Activated CD8-positive, alpha-beta memory T cell treated with anti-CD3 and anti-CD28 coated beads, Interleukin-2, amount 50 U/mL, for 1 hour (primary cell): ENCODE measurements around the gene ACAP3.
"Not testable (repeated sequence)": the region's sequence is repeated elsewhere in the genome, so short reads cannot be mapped to it uniquely, and the experiment has no call there.

Source experiments
- DNase-seq: peaks from one replicate; pipeline ENCODE4 v3.0.0-alpha.2; 2020; ENCODE audit errors: extremely low read depth

Gene ACAP3

GRCh38 chr1:1330366-1331067 is 22.8 kb upstream of the ACAP3 start:
- DNase-seq = no peak

DNA sequence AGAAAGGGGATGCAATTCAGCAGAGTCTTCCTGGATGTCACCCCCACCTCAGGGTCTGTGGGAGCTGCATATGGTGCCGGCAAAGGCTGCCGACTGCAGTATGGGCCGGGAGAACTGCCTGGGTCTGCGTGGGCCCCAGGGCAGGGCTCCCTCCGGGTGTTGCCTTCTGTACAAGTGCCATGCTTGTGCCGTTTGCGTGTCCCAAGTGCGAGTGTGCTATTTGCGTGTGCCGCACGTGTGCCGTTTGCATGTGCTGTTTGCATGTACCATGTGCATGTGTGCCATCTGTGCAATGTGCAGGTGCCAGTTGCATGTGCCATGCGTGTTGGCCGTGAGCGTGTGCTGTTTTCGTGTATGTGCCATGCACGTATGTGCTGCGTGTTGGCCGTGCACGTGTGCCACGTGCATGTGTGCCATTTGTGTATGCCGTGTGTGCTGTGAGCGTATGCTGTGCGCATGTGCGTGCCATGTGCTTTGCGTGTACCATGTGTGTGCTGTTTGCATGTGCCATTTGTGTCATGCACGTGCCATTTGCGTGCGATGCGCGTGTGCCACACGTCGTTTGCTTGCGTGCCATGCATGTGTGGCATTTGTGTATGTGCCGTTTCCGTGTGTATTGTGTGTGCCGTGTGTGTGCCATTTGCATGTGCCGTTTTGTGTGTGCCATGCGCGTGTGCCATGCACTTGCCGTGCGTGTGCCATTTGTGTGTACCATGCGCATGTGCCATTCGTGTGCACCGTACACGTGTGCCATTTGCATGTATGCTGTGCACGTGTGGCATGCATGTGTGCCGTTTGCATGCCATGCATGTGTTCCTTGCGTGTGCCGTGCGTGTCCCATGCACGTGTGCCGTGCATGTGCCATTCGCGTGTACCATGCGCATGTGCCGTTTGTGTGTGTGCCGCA is 21.8 kb upstream of the ACAP3 start:
- DNase-seq = no peak

- DNase-seq = no peak
Measured at GRCh38 chr1:1328254-1328653, 20.5 kb upstream of the ACAP3 start.

DNA sequence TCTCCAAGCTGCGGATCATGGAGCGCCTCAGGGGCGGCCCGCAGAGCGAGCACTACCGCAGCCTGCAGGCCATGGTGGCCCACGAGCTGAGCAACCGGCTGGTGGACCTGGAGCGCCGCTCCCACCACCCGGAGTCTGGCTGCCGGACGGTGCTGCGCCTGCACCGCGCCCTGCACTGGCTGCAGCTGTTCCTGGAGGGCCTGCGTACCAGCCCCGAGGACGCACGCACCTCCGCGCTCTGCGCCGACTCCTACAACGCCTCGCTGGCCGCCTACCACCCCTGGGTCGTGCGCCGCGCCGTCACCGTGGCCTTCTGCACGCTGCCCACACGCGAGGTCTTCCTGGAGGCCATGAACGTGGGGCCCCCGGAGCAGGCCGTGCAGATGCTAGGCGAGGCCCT is 19.6 kb upstream of the ACAP3 start:
- DNase-seq = no peak

- DNase-seq = no peak
Measured at GRCh38 chr1:1326075-1326605, 18.4 kb upstream of the ACAP3 start.

DNA sequence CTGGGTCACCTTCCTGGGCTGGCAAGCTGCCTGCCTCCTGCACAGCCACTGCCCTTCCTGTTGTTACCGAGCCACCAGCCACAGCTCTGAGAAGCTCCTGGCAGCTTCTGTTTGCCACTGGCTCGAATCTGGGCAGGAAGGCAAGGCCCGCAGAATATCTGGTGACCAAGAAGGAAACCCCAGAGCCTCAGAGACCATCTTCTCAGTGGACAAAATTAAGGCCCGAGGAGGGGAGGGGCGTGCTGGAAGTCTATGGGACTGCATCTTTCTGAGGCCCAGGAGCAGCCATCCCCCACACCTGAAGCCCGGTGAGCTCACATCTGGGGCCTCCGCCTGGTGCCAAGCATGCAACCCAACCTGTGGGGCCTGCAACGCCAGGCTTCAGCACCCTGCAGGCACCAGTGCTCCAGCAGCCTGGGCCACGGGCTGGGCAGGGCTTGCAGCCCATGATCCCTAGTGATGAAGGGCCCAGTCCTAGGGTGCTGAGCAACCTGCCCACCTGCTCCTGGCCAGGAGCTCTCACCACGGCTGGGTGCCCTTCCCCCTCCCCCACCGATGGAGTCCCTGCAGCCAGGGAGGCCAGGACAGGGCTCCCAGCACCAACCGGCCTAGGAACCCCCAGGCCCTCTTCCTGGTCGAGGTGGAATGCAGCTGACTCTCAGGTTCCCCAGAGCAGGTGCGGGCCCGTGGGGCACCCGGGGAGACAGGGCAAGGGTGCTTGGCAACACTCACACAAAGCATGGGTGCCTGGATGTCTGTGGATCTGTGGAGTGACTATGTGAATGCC is 17.8 kb upstream of the ACAP3 start:
- no peak for DNase-seq

GRCh38 chr1:1324524-1325287 is 17.0 kb upstream of the ACAP3 start, which contains the start of the genes CPTP and INTS11:
Gene CPTP, plus strand, starts transcription at chr1:1324802. Its CDS starts 2,109 bp downstream, at chr1:1326911.
Gene INTS11, minus strand, starts transcription at chr1:1324660. Its CDS starts 52 bp downstream, at chr1:1324608.
- peak; percentile 88 for DNase-seq

DNA sequence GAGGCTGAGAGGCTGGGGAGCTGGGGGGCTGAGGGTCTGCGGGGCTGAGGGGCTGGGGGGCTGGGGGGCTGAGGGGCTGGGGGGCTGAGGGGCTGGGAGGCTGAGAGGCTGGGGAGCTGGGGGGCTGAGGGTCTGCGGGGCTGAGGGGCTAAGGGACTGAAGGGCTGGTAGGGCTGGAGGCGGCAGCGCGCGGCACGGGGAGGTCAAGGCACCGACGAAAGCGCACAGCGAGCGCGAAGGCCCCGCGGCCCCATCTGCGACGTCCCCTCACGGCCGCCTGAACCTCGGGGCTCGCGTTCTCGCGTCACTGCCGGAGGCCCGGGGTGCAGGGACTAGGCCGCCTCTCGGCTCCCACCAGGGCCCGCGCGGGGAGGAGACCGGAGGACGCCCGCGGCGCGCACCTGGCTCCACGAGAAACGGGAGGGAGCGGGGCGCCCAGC is 16.4 kb upstream of the ACAP3 start:
- DNase-seq = no peak

DNA sequence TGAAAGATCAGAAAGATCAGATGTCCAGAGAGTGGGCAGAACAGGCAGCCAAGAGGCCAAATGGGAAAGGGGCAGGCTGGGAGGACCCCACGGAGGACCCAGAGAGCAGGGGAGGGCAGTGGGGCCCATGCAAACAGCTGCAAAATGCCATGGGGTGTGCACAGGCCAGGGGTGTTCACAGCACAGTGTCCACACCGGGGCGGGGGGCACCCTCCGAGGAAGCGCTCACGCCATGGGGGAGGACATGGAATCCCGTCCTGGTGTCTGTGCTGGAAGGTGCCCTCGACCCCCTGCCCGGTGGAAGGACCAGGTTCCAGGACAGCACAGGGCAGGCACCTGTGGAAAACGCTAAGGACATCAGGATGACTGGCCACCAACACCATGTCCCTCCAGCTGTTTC is 15.2 kb upstream of the ACAP3 start:
- DNase-seq = no peak

DNA sequence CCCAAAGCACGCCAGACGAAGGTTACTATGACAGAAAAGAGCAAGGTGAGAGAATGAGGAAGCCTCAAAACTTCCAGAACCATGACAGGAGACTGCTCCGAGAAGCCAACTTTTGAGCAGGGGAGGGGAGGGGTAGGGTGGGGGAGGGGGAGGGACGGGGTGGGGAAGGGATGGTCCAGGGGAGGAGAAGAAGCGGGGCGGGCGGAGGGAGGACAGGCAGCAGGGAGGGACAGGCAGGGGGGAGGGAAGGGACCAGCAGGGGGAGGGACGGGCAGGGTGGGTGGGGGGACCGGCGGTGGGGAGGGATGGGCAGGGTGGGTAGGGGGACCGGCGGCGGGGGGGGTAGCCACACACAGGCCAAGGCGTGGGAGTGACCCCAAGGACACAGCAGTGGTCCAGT is 14.7 kb upstream of the ACAP3 start:
- no peak for DNase-seq

DNA sequence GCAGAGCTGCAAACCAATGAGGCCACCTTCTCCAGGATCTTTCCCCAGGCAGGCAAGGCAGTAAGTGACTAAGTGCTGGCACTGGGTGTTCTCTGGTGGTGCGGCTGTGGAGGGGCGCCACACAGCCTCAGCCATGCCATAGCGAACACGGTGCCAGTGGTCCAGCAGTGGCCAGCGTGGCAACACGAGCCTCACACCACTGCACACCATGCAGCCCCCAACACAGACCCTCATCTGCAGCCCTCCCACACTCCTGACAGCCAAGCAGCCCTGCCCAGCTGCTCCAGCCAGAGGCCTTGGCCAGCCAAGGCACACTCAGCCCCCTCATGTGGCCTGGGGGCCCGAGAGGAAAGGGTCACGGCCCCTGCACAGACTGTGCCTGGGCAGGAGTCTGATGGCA is 13.7 kb upstream of the ACAP3 start:
- no peak for DNase-seq

DNA sequence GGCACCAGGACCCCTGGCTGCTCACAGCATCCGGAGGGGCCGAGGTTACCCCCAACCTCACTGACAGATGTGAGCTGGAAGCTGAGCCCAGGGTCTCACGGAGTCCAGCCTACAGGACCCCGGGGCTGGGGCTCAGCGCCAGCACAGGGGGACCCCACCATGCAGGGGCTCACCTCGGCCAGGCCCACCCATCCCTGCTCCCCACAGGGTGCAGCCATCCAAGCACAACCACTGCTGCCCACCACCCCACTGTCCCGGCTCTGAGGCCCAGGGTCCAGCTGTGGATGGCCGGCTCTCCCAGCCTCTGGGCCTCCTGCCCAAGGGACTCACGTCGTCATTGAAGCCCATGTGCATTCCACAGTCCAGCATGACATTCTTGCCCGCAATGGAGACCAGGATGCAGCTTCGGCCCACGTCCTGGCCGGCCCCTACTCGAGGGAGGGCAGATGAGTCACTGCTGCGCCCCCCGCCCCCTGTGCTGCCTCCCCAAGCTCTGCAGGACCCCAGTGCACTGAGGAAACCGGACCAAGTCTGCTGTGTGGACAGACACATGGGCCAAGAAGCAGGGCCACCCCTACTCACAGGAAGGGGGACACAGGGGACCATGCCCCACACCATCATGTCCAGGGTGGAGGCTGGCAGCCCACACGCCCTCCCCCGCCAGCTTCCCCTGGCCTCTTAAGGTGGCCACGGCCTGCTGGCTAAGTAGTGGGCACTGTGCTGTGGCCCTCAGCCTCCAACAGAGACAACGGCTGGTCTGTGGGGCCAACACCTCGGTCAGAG is 13.1 kb upstream of the ACAP3 start:
- DNase-seq = no peak

DNA sequence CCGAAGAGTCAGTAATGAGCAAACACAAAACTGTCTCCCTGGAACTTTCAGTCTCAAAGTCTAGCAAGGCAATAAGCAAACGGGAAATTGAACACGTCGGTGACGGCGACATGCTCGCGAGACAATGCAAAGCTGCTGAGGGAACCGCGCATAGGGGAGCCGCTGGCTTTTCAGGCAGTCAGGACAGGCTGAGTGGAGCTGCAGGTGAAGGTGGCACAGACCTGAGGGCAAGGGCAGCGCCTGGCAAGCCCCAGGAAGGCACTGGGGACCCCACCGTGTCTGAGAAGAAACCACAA is 11.9 kb upstream of the ACAP3 start:
- no peak for DNase-seq

DNA sequence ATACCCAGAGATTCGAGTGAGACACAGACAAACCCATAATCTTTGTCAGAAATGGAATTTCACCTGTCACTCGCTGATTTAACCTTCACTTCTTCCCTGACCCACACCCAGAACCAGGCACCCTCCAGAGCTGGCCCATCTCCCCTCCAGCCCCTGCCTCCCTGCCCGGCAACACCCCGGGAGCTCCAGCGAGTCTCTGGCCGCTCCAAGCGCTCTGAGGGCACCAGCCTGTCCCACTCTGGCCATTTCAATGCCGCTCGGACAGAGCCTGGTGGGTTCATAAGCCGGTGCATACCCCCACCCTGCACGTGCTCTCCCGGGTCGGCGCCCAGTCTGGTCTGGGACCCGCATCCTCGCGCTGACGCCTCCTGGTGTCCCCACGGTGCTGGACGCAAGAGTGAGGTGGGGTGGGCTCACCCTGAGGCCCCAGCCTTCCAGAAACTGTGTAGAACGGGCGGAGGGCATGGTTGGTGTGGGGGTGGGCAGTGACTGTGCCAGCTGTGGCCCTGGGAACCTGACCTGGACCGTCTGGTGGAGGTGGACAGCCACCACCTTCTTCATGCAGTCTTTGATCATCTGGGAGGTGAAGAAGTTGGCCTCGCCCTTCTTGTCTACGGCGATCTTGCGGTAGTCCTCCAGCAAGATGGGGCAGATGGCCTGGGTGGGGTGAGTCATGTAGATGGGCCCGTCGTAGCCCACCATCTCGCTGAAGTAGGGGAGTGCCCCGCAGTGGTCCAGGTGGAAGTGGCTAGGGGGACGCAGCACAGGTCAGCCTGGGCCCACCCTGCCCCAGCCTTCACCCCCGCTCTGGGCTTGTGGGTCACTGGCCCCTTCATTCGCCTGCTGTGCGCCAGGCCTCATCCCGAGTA is 11.3 kb upstream of the ACAP3 start:
- DNase-seq = no peak

DNA sequence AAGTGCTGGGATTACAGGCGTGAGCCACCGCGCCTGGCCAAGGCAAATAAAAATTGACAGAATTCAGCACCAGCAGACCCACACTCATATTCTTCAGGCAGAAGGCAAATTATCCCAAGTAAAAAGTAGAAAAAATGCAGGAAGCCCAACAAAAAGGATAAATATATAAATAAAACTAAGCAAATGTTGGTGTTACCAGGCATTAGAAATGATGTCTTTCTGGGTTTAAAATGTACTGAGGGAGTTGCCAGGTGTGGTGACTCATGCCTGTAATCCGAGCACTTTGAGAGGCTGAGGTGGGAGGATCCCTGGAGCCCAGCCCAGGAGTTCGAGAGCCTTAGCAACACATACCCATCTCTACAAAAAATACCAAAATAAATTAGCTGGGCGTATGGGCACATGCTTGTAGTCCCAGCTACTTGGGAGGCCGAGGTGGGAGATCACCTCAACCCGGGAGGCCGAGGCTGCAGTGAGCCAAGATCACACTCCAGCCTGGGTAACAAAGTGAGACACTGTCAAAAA is 10.5 kb upstream of the ACAP3 start:
- no peak for DNase-seq

DNA sequence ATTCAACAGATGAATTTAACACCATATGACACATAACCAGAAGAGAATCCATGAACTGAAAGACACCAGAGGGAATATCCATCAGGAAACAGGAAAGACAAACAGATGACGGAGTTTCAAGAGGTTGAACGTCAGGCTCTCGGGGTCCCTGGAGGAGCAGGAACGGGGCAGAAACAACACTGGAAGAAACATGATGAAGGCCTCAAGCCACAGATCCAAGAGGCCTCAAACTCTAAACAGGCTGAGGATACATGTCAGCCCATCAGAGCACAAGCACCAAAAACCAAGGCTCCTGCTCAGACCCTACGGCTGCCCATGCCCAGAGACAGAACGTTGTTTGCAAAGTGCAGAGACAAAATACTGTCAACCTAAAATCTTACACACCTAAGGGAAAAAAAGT is 9.7 kb upstream of the ACAP3 start:
- no peak for DNase-seq

DNA sequence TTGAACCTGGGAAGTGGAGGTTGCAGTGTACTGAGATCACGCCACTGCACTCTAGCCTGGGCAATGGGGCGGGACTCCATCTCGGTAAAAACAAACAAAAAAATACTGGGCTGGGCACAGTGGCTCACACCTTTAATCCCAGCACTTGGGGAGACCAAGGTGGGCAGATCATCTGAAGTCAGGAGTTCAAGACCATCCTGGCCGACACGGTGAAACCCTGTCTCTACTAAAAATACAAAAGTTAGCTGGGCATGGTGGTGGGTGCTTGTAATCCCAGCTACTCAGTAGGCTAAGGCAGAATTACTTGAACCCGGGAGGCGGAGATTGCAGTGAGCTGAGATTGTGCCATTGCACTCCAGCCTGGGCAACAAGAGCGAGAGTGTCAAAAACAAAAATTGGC is 8.5 kb upstream of the ACAP3 start:
- DNase-seq = not testable (repeated sequence)

DNA sequence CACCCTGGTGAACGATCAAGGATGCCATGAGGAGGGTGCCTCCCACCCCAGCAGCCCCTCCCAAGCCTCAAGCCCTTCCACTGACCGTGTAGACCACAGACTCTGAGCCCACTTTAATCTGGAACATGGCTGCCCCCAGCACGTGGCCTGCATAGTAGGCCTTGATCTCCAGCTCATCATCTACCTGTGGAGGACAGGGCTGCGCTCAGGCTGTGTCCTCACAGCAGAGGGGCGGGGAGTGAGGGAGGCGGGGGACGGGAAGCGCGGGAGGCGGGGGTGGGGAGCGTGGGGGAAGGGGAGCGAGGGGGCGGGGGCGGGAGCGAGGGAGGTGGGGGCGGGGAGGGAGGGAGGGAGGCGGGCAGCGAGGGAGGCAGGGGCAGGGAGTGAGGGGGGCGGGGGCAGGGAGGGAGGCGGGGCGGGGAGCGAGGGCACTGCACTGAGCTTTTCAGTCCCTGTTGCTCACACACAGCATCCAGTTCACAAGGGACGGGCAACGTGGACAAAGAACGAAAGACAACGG is 7.8 kb upstream of the ACAP3 start:
- DNase-seq = no peak
